Activated CD4-positive, alpha-beta memory T cell treated with anti-CD3 and anti-CD28 coated beads, Interleukin-2, amount 10 ng/mL, durations not matched to agents 7 days and 5 days (primary cell): Measurements from ENCODE around the gene CNTFR. TPM values are rescaled to one million over a fixed set of nuclear protein-coding genes. Genes with fewer than 3 reads are reported as not detected.
"Not testable (repeated sequence)": the region's sequence is repeated elsewhere in the genome, so short reads cannot be mapped to it uniquely, and the experiment has no call there.

Source experiments
- CTCF ChIA-PET: fragments of 350-600 bp; sonication (Branson Sonifier 250); formaldehyde crosslinking; loops from one replicate; lab custom pipeline; 2021; ENCODE audit warnings: antibody characterized with exemption, inconsistent platforms; lab: Charles Lee
- POLR2A ChIA-PET: fragments of 350-600 bp; sonication (Branson Sonifier 250); formaldehyde crosslinking; loops from one replicate; lab custom pipeline; 2021; ENCODE audit warnings: antibody characterized with exemption; lab: Charles Lee
- DNase-seq: peaks from one replicate; pipeline ENCODE4 v3.0.0-alpha.2; 2020
- H3K27ac Mint-ChIP-seq: one replicate; pipeline ENCODE4 v1.8.0; 2021; ENCODE audit warnings: mild to moderate bottlenecking, mixed read lengths
- H3K27me3 Mint-ChIP-seq: one replicate; pipeline ENCODE4 v1.8.0; 2021; ENCODE audit warnings: mixed read lengths
- H3K36me3 Mint-ChIP-seq: one replicate; pipeline ENCODE4 v1.8.0; 2021; ENCODE audit warnings: low read depth, mixed read lengths
- H3K4me1 Mint-ChIP-seq: one replicate; pipeline ENCODE4 v1.8.0; 2021; ENCODE audit warnings: mixed read lengths
- H3K4me3 Mint-ChIP-seq: one replicate; pipeline ENCODE4 v1.8.0; 2021; ENCODE audit warnings: mild to moderate bottlenecking, mixed read lengths
- H3K9me3 Mint-ChIP-seq: one replicate; pipeline ENCODE4 v1.8.0; 2021; ENCODE audit warnings: mixed read lengths
- total RNA-seq, 2 experiments: library from RNA; stranded (reverse); gene quantifications; one replicate each; pipeline ENCODE4 v1.2.3, GENCODE V29; 2021

CNTFR gene
- total RNA-seq, 2 experiments from 2014 or later: not detected

DNA sequence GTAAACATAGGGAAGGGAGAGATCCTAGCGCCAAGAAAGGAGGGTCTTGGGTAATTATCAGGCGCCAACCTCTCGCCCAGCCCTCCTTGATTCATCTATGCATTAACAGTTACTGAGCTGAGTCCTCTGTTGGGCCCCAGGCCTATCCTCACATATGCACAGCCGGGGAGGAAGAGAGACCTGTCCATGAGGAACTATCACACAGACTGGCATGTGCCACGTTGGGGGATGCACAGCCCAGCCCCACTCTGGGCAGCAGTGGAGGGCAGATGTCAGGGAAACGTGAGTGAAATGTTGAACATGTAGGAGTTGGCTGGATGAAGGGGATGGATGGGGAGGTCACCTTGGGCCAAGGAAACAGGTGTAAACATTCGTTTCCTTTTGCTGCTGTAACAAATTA, 48.0 kb downstream of the CNTFR start:
- Mint-ChIP-seq H3K4me1 (no peaks in the 10 kb centered on the region), H3K4me3 (no peak overlapping the region), H3K27ac (no peak overlapping the region), H3K9me3 (no peaks in the 10 kb centered on the region), H3K36me3 (no peaks in the 10 kb centered on the region), H3K27me3 (peaks cover 17% of the 10 kb centered on the region)
- ChIA-PET CTCF (no interaction called here), POLR2A (no interaction called here)
- no peak for DNase-seq

GRCh38 chr9:34540827-34541226, 48.7 kb downstream of the CNTFR start:
- Mint-ChIP-seq H3K9me3 (no peaks in the 10 kb centered on the region), H3K4me3 (no peak overlapping the region)
- POLR2A ChIA-PET: no interaction called here

DNA sequence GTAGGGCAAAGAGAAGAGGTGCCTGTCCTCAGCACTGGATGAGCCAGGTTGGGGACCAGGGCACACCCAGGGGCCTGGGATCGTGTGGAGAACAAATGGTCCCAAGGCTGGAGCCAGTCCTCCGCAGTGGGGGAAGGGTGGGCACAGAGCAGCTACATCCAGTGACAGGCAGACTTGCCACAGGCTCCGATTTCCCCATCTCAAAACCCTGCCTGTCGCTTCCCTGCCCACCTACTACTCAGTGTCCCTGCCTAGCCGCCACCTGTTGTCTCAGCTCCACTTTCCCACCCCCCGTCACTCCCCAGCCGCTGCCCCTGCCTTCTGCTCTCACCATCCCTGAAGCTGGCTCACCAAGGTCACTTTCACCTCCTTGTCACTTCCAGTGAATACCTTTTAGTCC, 52.8 kb downstream of the CNTFR start:
- peaks cover 21% of the 10 kb centered on the region for H3K27me3 Mint-ChIP-seq
- POLR2A ChIA-PET: no interaction called here
- H3K4me1 Mint-ChIP-seq: no peaks in the 10 kb centered on the region
- H3K27ac Mint-ChIP-seq: no peak overlapping the region
- DNase-seq: no peak
- H3K36me3 Mint-ChIP-seq: no peaks in the 10 kb centered on the region
- H3K9me3 Mint-ChIP-seq: no peaks in the 10 kb centered on the region
- no peak overlapping the region for H3K4me3 Mint-ChIP-seq
- CTCF ChIA-PET: interaction anchor here (1.1 kb wide), 1 partner anchor 133 kb away, joined by 3 read pairs; no protein-coding TSS in a partner anchor

More at GRCh38 chr9:34540827-34541226, 48.7 kb downstream of the CNTFR start:
- peaks cover 17% of the 10 kb centered on the region for H3K27me3 Mint-ChIP-seq
- H3K36me3 Mint-ChIP-seq: no peaks in the 10 kb centered on the region
- no peak overlapping the region for H3K27ac Mint-ChIP-seq
- CTCF ChIA-PET: no interaction called here
- no peaks in the 10 kb centered on the region for H3K4me1 Mint-ChIP-seq
- no peak for DNase-seq

GRCh38 chr9:34532041-34532440, 57.5 kb downstream of the CNTFR start:
- CTCF ChIA-PET, H3K4me3 Mint-ChIP-seq, H3K4me1 Mint-ChIP-seq, H3K36me3 Mint-ChIP-seq, DNase-seq, H3K27ac Mint-ChIP-seq, H3K9me3 Mint-ChIP-seq: not testable (repeated sequence)
- POLR2A ChIA-PET: interaction anchor here (1.4 kb wide), 1 partner anchor 9 kb away, joined by 4 read pairs; the partner anchor contains the start of gene ENHO
- H3K27me3 Mint-ChIP-seq: peaks cover 50% of the 10 kb centered on the region

- H3K27me3 Mint-ChIP-seq: peaks cover 52% of the 10 kb centered on the region
- H3K27ac Mint-ChIP-seq: no peak overlapping the region
- no peak overlapping the region for H3K4me3 Mint-ChIP-seq
- H3K4me1 Mint-ChIP-seq: peaks cover 18% of the 10 kb centered on the region
- DNase-seq: no peak
- POLR2A ChIA-PET: no interaction called here
- CTCF ChIA-PET: no interaction called here
- no peaks in the 10 kb centered on the region for H3K9me3 Mint-ChIP-seq
- no peaks in the 10 kb centered on the region for H3K36me3 Mint-ChIP-seq
These were observed 63.5 kb downstream of the CNTFR start for GRCh38 chr9:34526026-34526425.

- H3K36me3 Mint-ChIP-seq: no peaks in the 10 kb centered on the region
- no peak for DNase-seq
- H3K27ac Mint-ChIP-seq: no peak overlapping the region
- H3K4me3 Mint-ChIP-seq: no peak overlapping the region
- ChIA-PET POLR2A (interaction anchor here (1.1 kb wide), 1 partner anchor 28 kb away, joined by 3 read pairs; no protein-coding TSS in a partner anchor), CTCF (interaction anchor here (1.2 kb wide), 1 partner anchor 32 kb away, joined by 3 read pairs; no protein-coding TSS in a partner anchor)
- H3K9me3 Mint-ChIP-seq: no peaks in the 10 kb centered on the region
- peaks cover 18% of the 10 kb centered on the region for H3K4me1 Mint-ChIP-seq
- peaks cover 40% of the 10 kb centered on the region for H3K27me3 Mint-ChIP-seq
These were observed 65.2 kb downstream of the CNTFR start for GRCh38 chr9:34524349-34524748.

GRCh38 chr9:34522971-34523797, 66.3 kb downstream of the CNTFR start, which contains the start of gene ENHO:
TSS of gene ENHO (minus strand) at chr9:34522990. CDS start at chr9:34521695, 1,295 bp downstream.
- Mint-ChIP-seq H3K4me3 (peak within 1 kb of the TSS; percentile 65), H3K9me3 (no peaks in the 10 kb centered on the region), H3K36me3 (no peaks in the 10 kb centered on the region), H3K27ac (peak within 1 kb of the TSS; percentile 40), H3K27me3 (peaks cover 35% of the 10 kb centered on the region), H3K4me1 (peaks cover 18% of the 10 kb centered on the region)
- ChIA-PET POLR2A (interaction anchor here (0.7 kb wide), 1 partner anchor 9 kb away, joined by 4 read pairs; no protein-coding TSS in a partner anchor), CTCF (interaction anchor here (0.6 to 1.2 kb wide), 4 partner anchors 22 to 189 kb away, joined by 3 to 5 read pairs (median 4); no protein-coding TSS in a partner anchor)
- peak; percentile 91 for DNase-seq

DNA sequence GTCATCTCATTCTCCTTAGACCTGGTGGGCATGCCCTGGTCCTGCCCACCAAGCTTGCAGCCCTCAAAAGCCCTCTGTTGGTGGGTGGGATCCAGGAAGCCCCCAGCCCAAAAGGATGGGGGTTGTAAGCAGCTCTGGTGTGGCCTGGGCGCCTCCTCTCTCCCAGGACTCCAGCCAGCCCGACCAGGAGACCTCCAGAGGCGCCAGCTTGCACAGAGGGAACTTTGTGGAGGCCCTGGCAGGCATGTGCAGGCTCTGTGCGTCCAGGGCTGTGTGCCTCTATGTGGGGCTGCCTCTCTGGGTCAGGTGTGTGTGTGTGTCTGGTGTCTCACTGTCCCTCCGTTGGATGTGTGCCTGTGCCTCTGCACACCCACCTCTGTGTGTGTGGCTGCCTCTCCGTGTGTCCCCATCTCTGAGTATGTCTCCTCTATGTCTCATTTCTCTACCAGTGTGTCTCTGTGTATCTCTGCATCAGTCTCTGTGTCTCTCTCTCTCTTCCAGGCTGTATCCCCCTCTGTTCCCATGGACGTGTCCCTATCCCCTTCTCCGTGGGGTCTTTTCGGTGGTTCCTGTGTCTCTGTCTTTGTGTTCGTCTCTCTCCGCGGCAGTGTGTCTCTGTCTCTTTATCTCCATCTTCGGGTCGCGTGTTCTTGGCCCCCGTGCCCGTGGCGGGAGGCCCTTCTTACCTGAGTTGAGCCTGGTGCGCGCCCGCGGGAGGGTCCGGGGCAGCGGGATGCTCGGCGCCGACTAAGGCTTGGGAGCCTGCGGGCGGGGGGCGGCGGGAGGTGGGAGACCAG, 67.2 kb downstream of the CNTFR start:
- DNase-seq: no peak
- no peaks in the 10 kb centered on the region for H3K9me3 Mint-ChIP-seq
- H3K4me3 Mint-ChIP-seq: peak overlapping the region; percentile 65
- POLR2A ChIA-PET: interaction anchor here (0.7 kb wide), 1 partner anchor 10 kb away, joined by 4 read pairs; no protein-coding TSS in a partner anchor
- CTCF ChIA-PET: interaction anchor here (1.0 to 1.2 kb wide), 2 partner anchors 21 to 69 kb away, joined by 3 to 4 read pairs; no protein-coding TSS in a partner anchor
- peaks cover 32% of the 10 kb centered on the region for H3K27me3 Mint-ChIP-seq
- peak overlapping the region; percentile 40 for H3K27ac Mint-ChIP-seq
- peaks cover 18% of the 10 kb centered on the region for H3K4me1 Mint-ChIP-seq
- H3K36me3 Mint-ChIP-seq: no peaks in the 10 kb centered on the region

DNA sequence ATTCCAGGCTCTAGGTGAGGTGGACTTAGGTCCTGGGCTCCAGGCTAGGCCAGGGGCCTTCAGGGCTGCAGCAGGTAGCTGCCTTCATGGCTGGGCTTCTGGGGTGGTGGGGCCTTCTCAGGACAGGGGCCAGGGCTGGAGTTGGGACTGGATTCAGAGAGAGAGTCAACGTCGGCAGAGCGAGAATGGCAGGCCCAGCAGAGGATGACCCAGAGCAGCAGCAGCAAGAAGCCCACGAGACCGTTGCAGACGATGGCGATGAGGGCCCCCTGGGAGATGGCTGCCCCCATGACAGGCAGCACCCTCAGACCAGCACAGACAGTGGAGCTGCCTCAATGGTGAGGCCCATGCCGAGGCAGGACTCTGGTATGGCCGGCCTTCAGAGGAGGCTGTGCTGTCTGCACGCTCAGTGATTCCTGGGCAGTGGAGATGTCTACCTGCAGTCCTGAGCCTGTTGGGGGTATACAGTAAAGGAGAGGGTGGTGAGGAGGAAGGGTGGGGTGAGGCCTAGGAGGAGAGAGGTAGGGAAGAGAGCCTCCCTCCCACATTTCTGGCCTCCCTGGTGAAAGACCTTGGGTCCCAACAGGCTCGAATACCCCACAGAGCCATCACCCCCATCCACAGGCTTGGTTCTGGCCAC, 68.0 kb downstream of the CNTFR start:
- Mint-ChIP-seq H3K4me3 (no peak overlapping the region), H3K4me1 (peaks cover 18% of the 10 kb centered on the region), H3K27me3 (peaks cover 28% of the 10 kb centered on the region), H3K9me3 (no peaks in the 10 kb centered on the region), H3K36me3 (no peaks in the 10 kb centered on the region), H3K27ac (no peak overlapping the region)
- CTCF ChIA-PET: interaction anchor here (1.1 to 1.2 kb wide), 2 partner anchors 70 to 82 kb away, joined by 3 read pairs; no protein-coding TSS in a partner anchor
- DNase-seq: no peak
- POLR2A ChIA-PET: no interaction called here

- Mint-ChIP-seq H3K36me3 (no peaks in the 10 kb centered on the region), H3K4me1 (peaks cover 18% of the 10 kb centered on the region), H3K9me3 (no peaks in the 10 kb centered on the region), H3K4me3 (no peak overlapping the region), H3K27ac (no peak overlapping the region), H3K27me3 (peaks cover 28% of the 10 kb centered on the region)
- POLR2A ChIA-PET: no interaction called here
- CTCF ChIA-PET: interaction anchor here (1.1 kb wide), 1 partner anchor 83 kb away, joined by 3 read pairs; no protein-coding TSS in a partner anchor
- DNase-seq: no peak
These were observed 68.8 kb downstream of the CNTFR start for GRCh38 chr9:34520505-34521385.

GRCh38 chr9:34520096-34520495, 69.4 kb downstream of the CNTFR start:
- Mint-ChIP-seq H3K4me3 (no peak overlapping the region), H3K27me3 (peaks cover 23% of the 10 kb centered on the region), H3K9me3 (no peaks in the 10 kb centered on the region), H3K36me3 (no peaks in the 10 kb centered on the region), H3K4me1 (peaks cover 18% of the 10 kb centered on the region), H3K27ac (no peak overlapping the region)
- POLR2A ChIA-PET: no interaction called here
- CTCF ChIA-PET: interaction anchor here (1.0 to 1.1 kb wide), 2 partner anchors 84 to 91 kb away, joined by 3 read pairs; no protein-coding TSS in a partner anchor
- DNase-seq: no peak
